Stomach (tissue), 4 donors: ENCODE data around the gene LGALS1.

ENCODE experiments used
- POLR2A ChIP-seq, 4 donors: fragments of 450-650 bp; IDR thresholded peaks; one replicate each; pipeline ENCODE4 v1.6.1; 2016; ENCODE audit warnings: antibody characterized with exemption in 4 of 4, control low read depth in 2 of 4, mild to moderate bottlenecking in 1 of 4, moderate library complexity in 1 of 4
- POLR2AphosphoS5 ChIP-seq, 3 donors: sonication (generic); formaldehyde crosslinking; IDR thresholded peaks; one replicate each; pipeline ENCODE4 v1.6.1; 2016; ENCODE audit warnings: antibody characterized with exemption in 3 of 3
- TF ChIP-seq, protein P1 (sequence below), 7 experiments: fragments of 450-650 bp in 4 of 7; fragments of 200-600 bp in 3 of 7; sonication (generic) in 3 of 7; IDR thresholded peaks; one replicate each; pipeline ENCODE4 v1.5.1; 2016 to 2019; ENCODE audit warnings: antibody characterized with exemption in 7 of 7, control low read depth in 2 of 7, mild to moderate bottlenecking in 1 of 7

DNA sequence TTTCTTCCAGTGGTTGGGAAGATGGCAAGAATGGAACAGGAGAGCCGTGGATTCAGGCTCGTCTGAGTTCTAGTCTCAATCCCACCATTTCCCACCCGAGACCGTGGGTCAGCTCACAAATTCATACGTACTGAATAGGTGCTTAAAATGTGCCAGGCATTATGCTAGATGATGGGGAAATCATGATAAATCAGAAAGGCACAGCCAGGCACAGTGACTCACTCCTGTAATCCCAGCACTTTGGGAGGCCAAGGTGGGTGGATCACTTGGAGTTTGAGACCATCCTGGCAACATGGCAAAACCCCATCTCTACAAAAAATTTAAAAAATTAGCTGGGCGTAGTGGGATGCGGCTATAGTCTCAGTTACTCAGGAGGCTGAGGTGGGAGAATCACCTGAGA lies 28.5 kb downstream of the LGALS1 start:
- TF ChIP-seq, protein P1, sequence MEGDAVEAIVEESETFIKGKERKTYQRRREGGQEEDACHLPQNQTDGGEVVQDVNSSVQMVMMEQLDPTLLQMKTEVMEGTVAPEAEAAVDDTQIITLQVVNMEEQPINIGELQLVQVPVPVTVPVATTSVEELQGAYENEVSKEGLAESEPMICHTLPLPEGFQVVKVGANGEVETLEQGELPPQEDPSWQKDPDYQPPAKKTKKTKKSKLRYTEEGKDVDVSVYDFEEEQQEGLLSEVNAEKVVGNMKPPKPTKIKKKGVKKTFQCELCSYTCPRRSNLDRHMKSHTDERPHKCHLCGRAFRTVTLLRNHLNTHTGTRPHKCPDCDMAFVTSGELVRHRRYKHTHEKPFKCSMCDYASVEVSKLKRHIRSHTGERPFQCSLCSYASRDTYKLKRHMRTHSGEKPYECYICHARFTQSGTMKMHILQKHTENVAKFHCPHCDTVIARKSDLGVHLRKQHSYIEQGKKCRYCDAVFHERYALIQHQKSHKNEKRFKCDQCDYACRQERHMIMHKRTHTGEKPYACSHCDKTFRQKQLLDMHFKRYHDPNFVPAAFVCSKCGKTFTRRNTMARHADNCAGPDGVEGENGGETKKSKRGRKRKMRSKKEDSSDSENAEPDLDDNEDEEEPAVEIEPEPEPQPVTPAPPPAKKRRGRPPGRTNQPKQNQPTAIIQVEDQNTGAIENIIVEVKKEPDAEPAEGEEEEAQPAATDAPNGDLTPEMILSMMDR (IDR thresholded peaks at IDR 0.05): no peak
- TF ChIP-seq POLR2A (IDR thresholded peaks at IDR 0.05): no peak
- no peak for TF ChIP-seq POLR2AphosphoS5 (IDR thresholded peaks at IDR 0.05)
